ENCODE data around the gene XAF1.

- no peak for TF ChIP-seq TAF1 (IDR thresholded peaks at IDR 0.05; ENCODE audit: low read depth, low read length)
- no peak for TF ChIP-seq POLR2A (IDR thresholded peaks at IDR 0.05; ENCODE audit: low read depth, low read length)
- TF ChIP-seq POLR2AphosphoS5 (IDR thresholded peaks at IDR 0.05; ENCODE audit: low read depth, low read length): no peak
Measured at GRCh38 chr17:6761779-6762178, 5.9 kb downstream of the XAF1 start.

Data from GM12891 (cell line).